ENCODE results near the gene ARHGEF9.
"Not testable (repeated sequence)": the region's sequence is repeated elsewhere in the genome, so short reads cannot be mapped to it uniquely, and the experiment has no call there.

The ARHGEF9 gene

GRCh38 chrX:63784902-63785707 is at the start of gene ARHGEF9:
Gene ARHGEF9, minus strand, starts transcription at chrX:63785214. Its CDS starts 69 bp downstream, at chrX:63785145.
- H3K27ac ChIP-seq (ENCODE audit: low read depth, low read length) = peak within 1 kb of the TSS; percentile 55

GRCh38 chrX:63825446-63825845 is 40.4 kb upstream of the ARHGEF9 start:
- not testable (repeated sequence) for H3K4me3 ChIP-seq (ENCODE audit: low read length); H3K27ac ChIP-seq (ENCODE audit: low read depth, low read length); H3K4me1 ChIP-seq (ENCODE audit: control insufficient read depth, insufficient read depth, low read length); H3K9ac ChIP-seq (ENCODE audit: low read length); H3K36me3 ChIP-seq (ENCODE audit: control insufficient read depth, insufficient read depth, low read length); H3K27me3 ChIP-seq (ENCODE audit: control insufficient read depth, insufficient read depth, low read length)

More at GRCh38 chrX:63784902-63785707, at the start of gene ARHGEF9:
- Histone ChIP-seq H3K4me1 (ENCODE audit: control insufficient read depth, insufficient read depth, low read length) (no peaks in the 10 kb centered on the region), H3K36me3 (ENCODE audit: control insufficient read depth, insufficient read depth, low read length) (no peaks in the 10 kb centered on the region), H3K4me3 (ENCODE audit: low read length) (peak within 1 kb of the TSS; percentile 56), H3K27me3 (ENCODE audit: control insufficient read depth, insufficient read depth, low read length) (no peaks in the 10 kb centered on the region), H3K9ac (ENCODE audit: low read length) (no peak within 1 kb of the TSS)

- H3K4me1 ChIP-seq (ENCODE audit: control insufficient read depth, insufficient read depth, low read length) = no peaks in the 10 kb centered on the region
- H3K27me3 ChIP-seq (ENCODE audit: control insufficient read depth, insufficient read depth, low read length) = no peaks in the 10 kb centered on the region
- no peaks in the 10 kb centered on the region for H3K36me3 ChIP-seq (ENCODE audit: control insufficient read depth, insufficient read depth, low read length)
- H3K9ac ChIP-seq (ENCODE audit: low read length) = no peak overlapping the region
- H3K27ac ChIP-seq (ENCODE audit: low read depth, low read length) = no peak overlapping the region
- H3K4me3 ChIP-seq (ENCODE audit: low read length) = no peak overlapping the region
Measured at GRCh38 chrX:63818156-63818555, 33.1 kb upstream of the ARHGEF9 start.

- Histone ChIP-seq H3K9ac (ENCODE audit: low read length) (no peak overlapping the region), H3K27ac (ENCODE audit: low read depth, low read length) (no peak overlapping the region), H3K27me3 (ENCODE audit: control insufficient read depth, insufficient read depth, low read length) (no peaks in the 10 kb centered on the region), H3K4me1 (ENCODE audit: control insufficient read depth, insufficient read depth, low read length) (no peaks in the 10 kb centered on the region), H3K4me3 (ENCODE audit: low read length) (no peak overlapping the region), H3K36me3 (ENCODE audit: control insufficient read depth, insufficient read depth, low read length) (no peaks in the 10 kb centered on the region)
Measured at GRCh38 chrX:63817696-63818095, 32.7 kb upstream of the ARHGEF9 start.

- Histone ChIP-seq H3K36me3 (ENCODE audit: control insufficient read depth, insufficient read depth, low read length) (no peaks in the 10 kb centered on the region), H3K27me3 (ENCODE audit: control insufficient read depth, insufficient read depth, low read length) (no peaks in the 10 kb centered on the region), H3K4me3 (ENCODE audit: low read length) (no peak overlapping the region), H3K9ac (ENCODE audit: low read length) (no peak overlapping the region), H3K27ac (ENCODE audit: low read depth, low read length) (no peak overlapping the region), H3K4me1 (ENCODE audit: control insufficient read depth, insufficient read depth, low read length) (no peaks in the 10 kb centered on the region)
Measured at GRCh38 chrX:63812823-63813222, 27.8 kb upstream of the ARHGEF9 start.

GRCh38 chrX:63810746-63811145 is 25.7 kb upstream of the ARHGEF9 start:
- H3K36me3 ChIP-seq (ENCODE audit: control insufficient read depth, insufficient read depth, low read length) = no peaks in the 10 kb centered on the region
- H3K9ac ChIP-seq (ENCODE audit: low read length) = no peak overlapping the region
- no peak overlapping the region for H3K4me3 ChIP-seq (ENCODE audit: low read length)
- no peaks in the 10 kb centered on the region for H3K4me1 ChIP-seq (ENCODE audit: control insufficient read depth, insufficient read depth, low read length)
- H3K27ac ChIP-seq (ENCODE audit: low read depth, low read length) = no peak overlapping the region
- no peaks in the 10 kb centered on the region for H3K27me3 ChIP-seq (ENCODE audit: control insufficient read depth, insufficient read depth, low read length)

- H3K4me1 ChIP-seq (ENCODE audit: control insufficient read depth, insufficient read depth, low read length) = no peaks in the 10 kb centered on the region
- no peaks in the 10 kb centered on the region for H3K27me3 ChIP-seq (ENCODE audit: control insufficient read depth, insufficient read depth, low read length)
- H3K27ac ChIP-seq (ENCODE audit: low read depth, low read length) = no peak overlapping the region
- H3K36me3 ChIP-seq (ENCODE audit: control insufficient read depth, insufficient read depth, low read length) = no peaks in the 10 kb centered on the region
- H3K9ac ChIP-seq (ENCODE audit: low read length) = no peak overlapping the region
- H3K4me3 ChIP-seq (ENCODE audit: low read length) = no peak overlapping the region
Measured at GRCh38 chrX:63809173-63809572, 24.2 kb upstream of the ARHGEF9 start.

GRCh38 chrX:63795406-63795805 is 10.4 kb upstream of the ARHGEF9 start:
- H3K4me1 ChIP-seq (ENCODE audit: control insufficient read depth, insufficient read depth, low read length); H3K27ac ChIP-seq (ENCODE audit: low read depth, low read length); H3K36me3 ChIP-seq (ENCODE audit: control insufficient read depth, insufficient read depth, low read length); H3K4me3 ChIP-seq (ENCODE audit: low read length); H3K27me3 ChIP-seq (ENCODE audit: control insufficient read depth, insufficient read depth, low read length); H3K9ac ChIP-seq (ENCODE audit: low read length): not testable (repeated sequence)

GRCh38 chrX:63785708-63786040 is 660 bp upstream of the ARHGEF9 start:
- Histone ChIP-seq H3K9ac (ENCODE audit: low read length) (no peak overlapping the region), H3K36me3 (ENCODE audit: control insufficient read depth, insufficient read depth, low read length) (no peaks in the 10 kb centered on the region), H3K27me3 (ENCODE audit: control insufficient read depth, insufficient read depth, low read length) (no peaks in the 10 kb centered on the region), H3K4me3 (ENCODE audit: low read length) (peak overlapping the region; percentile 56), H3K27ac (ENCODE audit: low read depth, low read length) (no peak overlapping the region), H3K4me1 (ENCODE audit: control insufficient read depth, insufficient read depth, low read length) (no peaks in the 10 kb centered on the region)

GRCh38 chrX:63784346-63784901 is 590 bp downstream of the ARHGEF9 start:
- Histone ChIP-seq H3K27ac (ENCODE audit: low read depth, low read length) (peak overlapping the region; percentile 55), H3K27me3 (ENCODE audit: control insufficient read depth, insufficient read depth, low read length) (no peaks in the 10 kb centered on the region), H3K36me3 (ENCODE audit: control insufficient read depth, insufficient read depth, low read length) (no peaks in the 10 kb centered on the region), H3K9ac (ENCODE audit: low read length) (no peak overlapping the region), H3K4me1 (ENCODE audit: control insufficient read depth, insufficient read depth, low read length) (no peaks in the 10 kb centered on the region), H3K4me3 (ENCODE audit: low read length) (peak overlapping the region; percentile 56)

GRCh38 chrX:63782515-63782914 is 2.5 kb downstream of the ARHGEF9 start:
- Histone ChIP-seq H3K4me3 (ENCODE audit: low read length) (no peak overlapping the region), H3K9ac (ENCODE audit: low read length) (no peak overlapping the region), H3K4me1 (ENCODE audit: control insufficient read depth, insufficient read depth, low read length) (no peaks in the 10 kb centered on the region), H3K27me3 (ENCODE audit: control insufficient read depth, insufficient read depth, low read length) (no peaks in the 10 kb centered on the region), H3K27ac (ENCODE audit: low read depth, low read length) (no peak overlapping the region), H3K36me3 (ENCODE audit: control insufficient read depth, insufficient read depth, low read length) (no peaks in the 10 kb centered on the region)

GRCh38 chrX:63768760-63769159 is 16.3 kb downstream of the ARHGEF9 start:
- no peaks in the 10 kb centered on the region for H3K36me3 ChIP-seq (ENCODE audit: control insufficient read depth, insufficient read depth, low read length)
- no peak overlapping the region for H3K4me3 ChIP-seq (ENCODE audit: low read length)
- no peaks in the 10 kb centered on the region for H3K27me3 ChIP-seq (ENCODE audit: control insufficient read depth, insufficient read depth, low read length)
- no peak overlapping the region for H3K9ac ChIP-seq (ENCODE audit: low read length)
- H3K27ac ChIP-seq (ENCODE audit: low read depth, low read length) = no peak overlapping the region
- no peaks in the 10 kb centered on the region for H3K4me1 ChIP-seq (ENCODE audit: control insufficient read depth, insufficient read depth, low read length)

GRCh38 chrX:63765712-63766111 is 19.3 kb downstream of the ARHGEF9 start:
- H3K9ac ChIP-seq (ENCODE audit: low read length) = no peak overlapping the region
- no peak overlapping the region for H3K4me3 ChIP-seq (ENCODE audit: low read length)
- H3K27ac ChIP-seq (ENCODE audit: low read depth, low read length) = no peak overlapping the region
- no peaks in the 10 kb centered on the region for H3K4me1 ChIP-seq (ENCODE audit: control insufficient read depth, insufficient read depth, low read length)
- H3K27me3 ChIP-seq (ENCODE audit: control insufficient read depth, insufficient read depth, low read length) = no peaks in the 10 kb centered on the region
- no peaks in the 10 kb centered on the region for H3K36me3 ChIP-seq (ENCODE audit: control insufficient read depth, insufficient read depth, low read length)

Data from rectal smooth muscle tissue (tissue), 1 donor.